Measurements from ENCODE around the gene KIF21B.

DNA sequence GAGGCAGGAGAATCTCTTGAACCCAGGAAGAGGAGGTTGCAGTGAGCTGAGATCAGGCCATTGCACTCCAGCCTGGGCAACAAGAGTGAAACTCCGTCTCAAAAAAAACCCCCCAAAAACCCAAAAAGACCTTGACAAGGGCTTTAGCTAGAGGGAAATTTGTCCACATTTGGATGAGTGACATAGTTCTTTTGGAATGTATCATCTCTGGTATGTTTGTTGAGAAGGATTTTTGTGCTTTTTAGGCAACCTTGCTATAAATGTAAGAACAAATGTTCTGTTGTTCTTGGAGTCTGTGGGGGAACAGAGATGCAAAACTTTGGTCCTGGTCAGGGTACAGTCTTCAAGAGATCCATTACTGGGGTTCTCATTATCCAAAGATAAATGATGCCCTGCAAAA, 99.9 kb downstream of the KIF21B start:
- TF ChIP-seq, protein P1, sequence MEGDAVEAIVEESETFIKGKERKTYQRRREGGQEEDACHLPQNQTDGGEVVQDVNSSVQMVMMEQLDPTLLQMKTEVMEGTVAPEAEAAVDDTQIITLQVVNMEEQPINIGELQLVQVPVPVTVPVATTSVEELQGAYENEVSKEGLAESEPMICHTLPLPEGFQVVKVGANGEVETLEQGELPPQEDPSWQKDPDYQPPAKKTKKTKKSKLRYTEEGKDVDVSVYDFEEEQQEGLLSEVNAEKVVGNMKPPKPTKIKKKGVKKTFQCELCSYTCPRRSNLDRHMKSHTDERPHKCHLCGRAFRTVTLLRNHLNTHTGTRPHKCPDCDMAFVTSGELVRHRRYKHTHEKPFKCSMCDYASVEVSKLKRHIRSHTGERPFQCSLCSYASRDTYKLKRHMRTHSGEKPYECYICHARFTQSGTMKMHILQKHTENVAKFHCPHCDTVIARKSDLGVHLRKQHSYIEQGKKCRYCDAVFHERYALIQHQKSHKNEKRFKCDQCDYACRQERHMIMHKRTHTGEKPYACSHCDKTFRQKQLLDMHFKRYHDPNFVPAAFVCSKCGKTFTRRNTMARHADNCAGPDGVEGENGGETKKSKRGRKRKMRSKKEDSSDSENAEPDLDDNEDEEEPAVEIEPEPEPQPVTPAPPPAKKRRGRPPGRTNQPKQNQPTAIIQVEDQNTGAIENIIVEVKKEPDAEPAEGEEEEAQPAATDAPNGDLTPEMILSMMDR (IDR thresholded peaks at IDR 0.05; ENCODE audit: poor library complexity), result no peak
- TF ChIP-seq EZH2 (IDR thresholded peaks at IDR 0.05; ENCODE audit: borderline replicate concordance), result no peak
- no peak for TF ChIP-seq EZH2phosphoT487 (IDR thresholded peaks at IDR 0.05; ENCODE audit: low read depth, severe bottlenecking, unreplicated experiment)
